Measurements from ENCODE around the gene TPCN1.

DNA sequence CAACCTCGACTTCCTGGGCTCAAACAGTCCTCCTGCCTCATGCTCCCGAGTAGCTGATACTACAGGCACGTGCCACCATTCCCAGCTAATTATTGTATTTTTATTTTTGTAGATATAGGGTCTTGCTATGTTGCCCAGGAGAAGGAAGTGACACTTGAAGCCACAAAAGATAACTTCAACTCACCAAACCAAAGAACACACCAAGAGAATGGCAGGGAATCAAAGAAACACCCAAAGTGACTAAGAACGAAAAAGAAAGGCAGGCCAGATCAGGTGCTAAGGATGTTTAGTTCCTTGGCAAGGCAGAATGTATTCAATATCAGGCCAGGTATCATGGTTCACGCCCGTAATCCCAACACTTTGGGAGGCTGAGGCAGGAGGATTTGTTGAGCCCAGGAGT lies 10.1 kb upstream of the TPCN1 start:
- TF ChIP-seq, protein P1, sequence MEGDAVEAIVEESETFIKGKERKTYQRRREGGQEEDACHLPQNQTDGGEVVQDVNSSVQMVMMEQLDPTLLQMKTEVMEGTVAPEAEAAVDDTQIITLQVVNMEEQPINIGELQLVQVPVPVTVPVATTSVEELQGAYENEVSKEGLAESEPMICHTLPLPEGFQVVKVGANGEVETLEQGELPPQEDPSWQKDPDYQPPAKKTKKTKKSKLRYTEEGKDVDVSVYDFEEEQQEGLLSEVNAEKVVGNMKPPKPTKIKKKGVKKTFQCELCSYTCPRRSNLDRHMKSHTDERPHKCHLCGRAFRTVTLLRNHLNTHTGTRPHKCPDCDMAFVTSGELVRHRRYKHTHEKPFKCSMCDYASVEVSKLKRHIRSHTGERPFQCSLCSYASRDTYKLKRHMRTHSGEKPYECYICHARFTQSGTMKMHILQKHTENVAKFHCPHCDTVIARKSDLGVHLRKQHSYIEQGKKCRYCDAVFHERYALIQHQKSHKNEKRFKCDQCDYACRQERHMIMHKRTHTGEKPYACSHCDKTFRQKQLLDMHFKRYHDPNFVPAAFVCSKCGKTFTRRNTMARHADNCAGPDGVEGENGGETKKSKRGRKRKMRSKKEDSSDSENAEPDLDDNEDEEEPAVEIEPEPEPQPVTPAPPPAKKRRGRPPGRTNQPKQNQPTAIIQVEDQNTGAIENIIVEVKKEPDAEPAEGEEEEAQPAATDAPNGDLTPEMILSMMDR (IDR thresholded peaks at IDR 0.05; ENCODE audit: insufficient read depth, low read depth, low read length) = no peak
- no peak for TF ChIP-seq EZH2 (IDR thresholded peaks at IDR 0.05; ENCODE audit: insufficient read depth, low read length)
